ENCODE data around the gene RRP15. TPM values are rescaled to one million over a fixed set of nuclear protein-coding genes. Genes with fewer than 3 reads are reported as not detected.

The RRP15 gene
- total and polyA plus RNA-seq, 8 donors = 1.9 to 11.6 (median 5.8) TPM

DNA sequence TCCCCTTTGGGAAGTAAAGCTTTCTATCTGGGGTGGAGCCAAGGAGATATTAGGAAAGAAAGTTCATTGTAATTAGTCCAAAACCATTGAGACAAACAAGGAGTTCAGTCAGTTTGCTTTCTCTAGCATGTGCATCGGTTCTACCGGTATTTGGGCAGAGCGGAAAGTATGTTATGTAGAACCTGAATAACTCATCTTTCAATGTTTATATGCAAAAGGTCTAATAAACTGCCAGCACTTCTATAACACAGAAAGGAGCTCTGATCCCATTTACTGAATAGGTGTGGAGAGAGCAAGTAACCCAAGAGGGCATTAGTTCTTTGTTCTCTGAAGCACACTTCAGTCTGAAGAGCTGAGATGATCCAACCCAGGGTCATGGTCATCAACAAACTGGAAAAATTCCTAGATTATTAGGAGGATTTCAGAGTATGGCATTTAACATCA is 63.6 kb downstream of the RRP15 start:
- intact Hi-C loops (cut with DNase I) = no loop called here
- FAIRE-seq (no peak), ATAC-seq (no peak), DNase-seq (no peak)
- peak overlapping the region in 1 of 4 donors; percentile 85 for H3K27ac ChIP-seq
- H3K27me3 ChIP-seq = no peaks in the 10 kb centered on the region
- no peaks in the 10 kb centered on the region for H3K9me3 ChIP-seq
- H3K36me3 ChIP-seq = no peaks in the 10 kb centered on the region
- peaks cover 0 to 5% (median 0%) of the 10 kb centered on the region in 3 donors for H3K4me1 ChIP-seq
- 28 to 30% methylated on average over 3 of the region's 3 CpGs for WGBS, 2 donors
- peak overlapping the region in 2 of 4 donors; percentile 6 to 62 for H3K4me3 ChIP-seq
- TF ChIP-seq, protein P1, sequence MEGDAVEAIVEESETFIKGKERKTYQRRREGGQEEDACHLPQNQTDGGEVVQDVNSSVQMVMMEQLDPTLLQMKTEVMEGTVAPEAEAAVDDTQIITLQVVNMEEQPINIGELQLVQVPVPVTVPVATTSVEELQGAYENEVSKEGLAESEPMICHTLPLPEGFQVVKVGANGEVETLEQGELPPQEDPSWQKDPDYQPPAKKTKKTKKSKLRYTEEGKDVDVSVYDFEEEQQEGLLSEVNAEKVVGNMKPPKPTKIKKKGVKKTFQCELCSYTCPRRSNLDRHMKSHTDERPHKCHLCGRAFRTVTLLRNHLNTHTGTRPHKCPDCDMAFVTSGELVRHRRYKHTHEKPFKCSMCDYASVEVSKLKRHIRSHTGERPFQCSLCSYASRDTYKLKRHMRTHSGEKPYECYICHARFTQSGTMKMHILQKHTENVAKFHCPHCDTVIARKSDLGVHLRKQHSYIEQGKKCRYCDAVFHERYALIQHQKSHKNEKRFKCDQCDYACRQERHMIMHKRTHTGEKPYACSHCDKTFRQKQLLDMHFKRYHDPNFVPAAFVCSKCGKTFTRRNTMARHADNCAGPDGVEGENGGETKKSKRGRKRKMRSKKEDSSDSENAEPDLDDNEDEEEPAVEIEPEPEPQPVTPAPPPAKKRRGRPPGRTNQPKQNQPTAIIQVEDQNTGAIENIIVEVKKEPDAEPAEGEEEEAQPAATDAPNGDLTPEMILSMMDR (IDR thresholded peaks at IDR 0.05) = no peak

DNA sequence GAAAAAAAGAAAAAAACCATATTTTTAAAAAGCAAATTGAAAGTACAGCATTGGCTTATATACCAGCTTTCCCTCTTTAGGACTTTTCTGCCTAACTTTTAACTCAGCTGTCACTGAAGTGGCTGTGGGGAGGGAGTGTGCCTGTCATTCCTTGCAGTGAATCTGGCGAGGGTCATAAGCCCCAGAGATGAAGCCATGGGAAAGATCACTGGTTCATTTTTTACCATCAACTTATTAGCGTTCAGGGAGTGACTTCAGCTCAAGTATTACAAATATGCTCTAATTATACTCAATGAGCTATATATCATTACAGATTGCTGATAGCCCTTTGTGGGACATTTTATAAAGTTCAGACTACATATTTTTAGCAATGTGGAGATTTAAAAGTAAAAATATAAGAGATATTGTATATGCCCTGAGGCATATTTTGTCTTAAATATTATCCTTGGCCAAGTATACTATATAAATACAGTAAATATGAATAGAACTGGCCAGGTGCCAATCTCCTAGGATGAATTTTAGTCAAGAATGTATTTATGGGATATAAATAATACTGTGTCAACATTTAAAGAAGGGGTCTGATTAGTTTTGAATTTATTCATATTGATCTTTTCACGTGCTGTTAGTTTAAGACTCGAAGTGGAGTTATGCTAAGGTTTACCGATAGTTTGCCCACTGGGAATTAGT is 64.4 kb downstream of the RRP15 start:
- peaks cover 0 to 5% (median 0%) of the 10 kb centered on the region in 3 donors for H3K4me1 ChIP-seq
- no peaks in the 10 kb centered on the region for H3K9me3 ChIP-seq
- H3K36me3 ChIP-seq = no peaks in the 10 kb centered on the region
- peak overlapping the region in 1 of 4 donors; percentile 85 for H3K27ac ChIP-seq
- TF ChIP-seq, protein P1 (IDR thresholded peaks at IDR 0.05) = no peak
- FAIRE-seq = no peak
- 35% methylated on average over 5 of the region's 5 CpGs for whole genome bisulfite sequencing, 2 donors
- intact Hi-C loops (cut with DNase I) = no loop called here
- ATAC-seq = no peak
- DNase-seq = no peak
- peak overlapping the region in 1 of 4 donors; percentile 62 for H3K4me3 ChIP-seq
- H3K27me3 ChIP-seq = no peaks in the 10 kb centered on the region

DNA sequence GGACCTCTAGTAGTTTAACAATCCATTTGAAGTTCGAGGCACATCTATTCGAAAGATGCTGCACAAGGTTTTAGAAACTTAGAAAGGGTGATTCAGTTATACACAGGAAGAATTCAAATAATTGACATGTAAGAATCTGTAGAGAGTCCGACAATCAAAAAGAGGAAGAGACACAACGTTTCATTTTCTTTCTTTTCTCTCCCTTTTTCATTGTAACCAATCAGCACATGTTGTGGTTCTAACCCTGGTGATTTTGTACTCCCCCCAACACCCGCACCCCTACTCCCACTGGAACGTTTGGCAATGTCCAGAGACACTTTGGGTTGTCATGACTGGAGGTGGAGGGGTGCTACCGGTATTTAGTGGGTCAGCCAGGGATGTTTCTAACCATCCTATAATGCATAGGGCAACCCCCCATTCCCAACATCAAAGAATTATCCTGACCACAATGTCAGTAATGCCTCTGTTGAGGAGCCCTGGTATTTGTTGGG is 65.0 kb downstream of the RRP15 start:
- WGBS, 2 donors = 42 to 44% methylated on average over 7 of the region's 7 CpGs
- Histone ChIP-seq H3K27me3 (no peaks in the 10 kb centered on the region), H3K9me3 (no peaks in the 10 kb centered on the region), H3K4me3 (no peak overlapping the region), H3K36me3 (no peaks in the 10 kb centered on the region), H3K4me1 (no peaks in the 10 kb centered on the region), H3K27ac (no peak overlapping the region)
- TF ChIP-seq, protein P1 (IDR thresholded peaks at IDR 0.05) = no peak
- ATAC-seq (no peak), FAIRE-seq (no peak), DNase-seq (no peak)
- intact Hi-C loops (cut with DNase I) = no loop called here

DNA sequence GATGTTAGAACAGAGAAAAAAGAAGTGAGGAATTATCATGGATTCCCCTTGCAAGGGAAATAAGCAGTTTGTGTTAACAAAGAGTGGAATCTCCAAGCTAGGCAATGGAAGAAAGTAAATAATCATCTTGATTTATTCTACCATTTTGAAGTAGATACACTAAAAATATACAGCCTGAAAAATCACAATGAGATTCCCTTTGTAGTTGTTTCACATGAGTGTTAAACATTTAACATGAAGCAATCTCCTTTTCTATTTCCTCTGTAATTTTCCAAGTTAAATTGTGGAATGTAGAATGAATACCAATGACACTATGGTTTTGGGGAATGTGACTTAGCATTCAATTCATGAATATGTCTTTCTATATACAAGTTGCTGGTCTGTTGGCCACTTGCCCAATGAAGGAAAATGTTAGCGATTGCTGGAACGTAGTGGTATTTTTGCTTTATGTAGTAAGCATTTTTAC is 65.7 kb downstream of the RRP15 start:
- ATAC-seq (no peak), FAIRE-seq (no peak), DNase-seq (no peak)
- 44 to 49% methylated on average over 2 of the region's 2 CpGs for WGBS, 2 donors
- Histone ChIP-seq H3K36me3 (no peaks in the 10 kb centered on the region), H3K27me3 (no peaks in the 10 kb centered on the region), H3K9me3 (no peaks in the 10 kb centered on the region), H3K27ac (peak overlapping the region in 1 of 4 donors; percentile 39), H3K4me3 (no peak overlapping the region), H3K4me1 (no peaks in the 10 kb centered on the region)
- intact Hi-C loops (cut with DNase I) = no loop called here
- TF ChIP-seq, protein P1 (IDR thresholded peaks at IDR 0.05) = no peak

Measured in pancreas (tissue), 10 donors.